HepG2 (cell line): ENCODE results near the gene GAD1.

ENCODE experiments used
- HCFC1 ChIP-seq: fragments of 150-350 bp; IDR thresholded peaks from 2 replicates; pipeline ENCODE4 v1.6.1; 2014; ENCODE audit warnings: low read depth, low read length
- POGK ChIP-seq: sonication (generic); formaldehyde crosslinking; conservative IDR thresholded peaks from 2 replicates; pipeline ENCODE4 v1.8.0; 2022; ENCODE audit warnings: mild to moderate bottlenecking, moderate library complexity, missing genetic modification reagents

- TF ChIP-seq POGK (CRISPR knock-in tag) (no peak), HCFC1 (no peak)
Measured at GRCh38 chr2:170782673-170783072, 34.0 kb upstream of the GAD1 start.
